ENCODE results near the gene PSMB2.

PSMB2 gene

GRCh38 chr1:35556484-35557117 lies 84.7 kb downstream of the PSMB2 start:
- DNase-seq (ENCODE audit: low read depth), result no peak

- no peak for DNase-seq (ENCODE audit: low read depth)
Measured at GRCh38 chr1:35555601-35556477, 85.5 kb downstream of the PSMB2 start.

- DNase-seq (ENCODE audit: low read depth), result no peak
Measured at GRCh38 chr1:35555212-35555584, 86.1 kb downstream of the PSMB2 start.

GRCh38 chr1:35554266-35555211 lies 86.8 kb downstream of the PSMB2 start:
- no peak for DNase-seq (ENCODE audit: low read depth)

- no peak for DNase-seq (ENCODE audit: low read depth)
Measured at GRCh38 chr1:35553851-35554250, 87.5 kb downstream of the PSMB2 start.
